Heart right ventricle (tissue), 16 donors: Measurements from ENCODE around the gene CROT. TPM values are rescaled to one million over a fixed set of nuclear protein-coding genes. Genes with fewer than 3 reads are reported as not detected.

Source experiments
- ATAC-seq, 8 donors: fragments of 200-7000 bp; cut with Tn5 transposase; one replicate each; pipeline ENCODE4 v1.9.1; 2020; ENCODE audit warnings: mild to moderate bottlenecking in 8 of 8, moderate library complexity in 8 of 8, moderate number of reproducible peaks in 1 of 8
- DNase-seq, 2 donors: peaks; one replicate each; pipeline ENCODE4 v3.0.0-alpha.2; 2020
- H3K27ac ChIP-seq, 10 donors: fragments of 200-600 bp; sonication (generic) in 2 of 10; one replicate each; pipeline versions ENCODE4 v1.5.0 to v1.8.0; 2020 to 2022; ENCODE audit warnings: mild to moderate bottlenecking in 3 of 10
- H3K27me3 ChIP-seq, 7 donors: fragments of 200-600 bp; one replicate each; pipeline ENCODE4 v1.8.0; 2021 to 2022; ENCODE audit warnings: mild to moderate bottlenecking in 2 of 7
- H3K36me3 ChIP-seq, 9 donors: fragments of 200-600 bp; sonication (generic) in 1 of 9; one replicate each; pipeline versions ENCODE4 v1.5.0 to v1.8.0; 2020 to 2022; ENCODE audit warnings: mild to moderate bottlenecking in 2 of 9
- H3K4me1 ChIP-seq, 9 donors: fragments of 200-600 bp; sonication (generic) in 1 of 9; one replicate each; pipeline versions ENCODE4 v1.5.0 to v1.8.0; 2020 to 2022; ENCODE audit warnings: mild to moderate bottlenecking in 4 of 9
- H3K4me3 ChIP-seq, 10 donors: fragments of 200-600 bp; sonication (generic) in 2 of 10; one replicate each; pipeline versions ENCODE4 v1.5.0 to v1.8.0; 2020 to 2022; ENCODE audit warnings: mild to moderate bottlenecking in 7 of 10, moderate library complexity in 2 of 10
- H3K9me3 ChIP-seq, 11 donors: fragments of 200-600 bp in 10 of 11; sonication (generic) in 2 of 11; one replicate each; pipeline versions ENCODE4 v1.5.0 to v1.8.0; 2013 to 2022; ENCODE audit warnings: mild to moderate bottlenecking in 2 of 11, control low read depth in 1 of 11, moderate library complexity in 1 of 11
- WGBS, 2 donors: extraction: QIAGEN DNeasy Blood & Tissue Kit; methylation state at CpG; one replicate each; pipeline ENCODE4 v1.1.7; 2013; ENCODE audit warnings: inconsistent platforms in 1 of 2; 5-methylcytosine and 5-hydroxymethylcytosine counted together
- intact Hi-C, 10 donors: fragments of 100-400 bp; cut with DNase I; formaldehyde crosslinking; loops; one replicate each; pipeline versions ENCODE4 v1.11.1 to v1.14.2; 2022
- polyA plus RNA-seq, 2 donors: library from polyadenylated mRNA; stranded (reverse); fragments of 200-250 nt; gene quantifications; one replicate each; pipeline ENCODE4 v1.2.3, GENCODE V29; 2013
- total RNA-seq, 10 donors: library from RNA; stranded (reverse); fragmentation: NEBNext Ultra II Directional in 3 of 10; extraction: Animal tissue kit (Norgen Biotek cat#: 25700) in 3 of 10; gene quantifications; one replicate each; pipeline versions ENCODE4 v1.2.1 to v1.2.4, GENCODE V29; 2021 to 2023
- TF ChIP-seq, protein P1 (sequence below), 9 donors: fragments of 200-600 bp; sonication (generic) in 2 of 9; IDR thresholded peaks; one replicate each; pipeline versions ENCODE4 v1.5.0 to v1.8.0; 2021 to 2022; ENCODE audit warnings: antibody characterized with exemption in 9 of 9, mild to moderate bottlenecking in 5 of 9, moderate library complexity in 1 of 9
- donor health status: Arrhythmogenic right ventricular cardiomyopathy.
- donor health status: ischemic (EF 13 %, LVEDD 7.1; RV severe dilation, severe dysfunction).
- donor health status: healthy with polysubstance abuse.
- donor health status: DM: no; HTN: yes; CAD: no.
- donor health status: DM: no; HTN: no; CAD: no.
- donor health status: ischemic (EF 25% LVEDD 6.9; RV normal size, moderate dysfunction).
- donor health status: ischemic (EF 25% LVEDD 5.7; RV mildly dilated, moderate dysfunction).
- donor health status: healthy.
- donor health status: DM: yes; HTN: yes; CAD: no.
- donor health status: Ischemic cardiomyopathy.
- donor health status: ischemic (EF 35%, LVEDD 5.7; RV mildly dilated, moderate dysfunction).
- donor health status: nonischemic (EF 11% LVEDD 7.7; RV severe dilation, severe dysfunction).
- donor health status: DM: yes; HTN: yes; CAD: no.
- donor health status: PGD.
- donor health status: ischemic (EF 29% LVEDD 5.4; RV normal size, mild dysfunction).
- donor health status: nonischemic (EF 23%, LVEDD 6.1; RV moderate dilation, normal function).

Gene CROT
- total and polyA plus RNA-seq, 12 donors: 4.3 to 10.6 (median 7.1) TPM

DNA sequence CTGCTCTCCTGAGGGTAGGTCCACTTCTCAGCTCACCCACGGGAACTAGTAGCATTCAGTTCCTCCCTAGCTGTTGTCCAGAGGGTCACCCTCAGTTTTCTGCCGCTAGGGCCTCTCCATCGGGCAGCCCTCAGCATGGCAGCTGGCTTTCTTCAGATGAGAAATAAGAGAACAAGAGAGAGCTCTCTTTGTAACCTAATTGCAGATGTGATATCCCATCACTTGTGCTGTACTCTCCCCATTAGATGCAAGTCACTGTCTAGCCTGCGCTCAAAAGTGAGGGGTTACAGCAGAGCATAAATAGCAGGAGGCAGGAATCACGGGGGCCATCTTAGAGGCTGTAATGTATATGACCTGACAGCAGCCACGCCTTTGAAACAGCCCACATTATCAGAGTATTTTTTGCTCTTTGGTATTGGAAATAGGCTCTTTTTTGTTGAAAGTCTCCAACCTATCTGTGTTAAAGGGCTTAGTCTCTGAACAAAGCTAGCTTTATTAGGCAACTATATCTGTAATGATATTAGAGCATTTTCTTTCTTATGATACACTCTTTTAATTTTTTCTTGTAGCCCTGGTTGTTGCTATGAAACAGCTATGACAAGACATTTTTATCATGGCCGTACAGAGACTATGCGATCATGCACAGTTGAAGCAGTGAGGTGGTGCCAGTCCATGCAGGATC, 45.7 kb downstream of the CROT start:
- no peaks in the 10 kb centered on the region for H3K9me3 ChIP-seq
- no peaks in the 10 kb centered on the region for H3K4me1 ChIP-seq
- H3K36me3 ChIP-seq: peaks cover 0 to 83% (median 20%) of the 10 kb centered on the region in 9 donors
- 87 to 91% methylated on average over 8 of the region's 8 CpGs for WGBS, 2 donors
- H3K27me3 ChIP-seq: no peaks in the 10 kb centered on the region
- DNase-seq (no peak), ATAC-seq (no peak)
- no peak overlapping the region for H3K4me3 ChIP-seq
- H3K27ac ChIP-seq: no peak overlapping the region
- intact Hi-C loops: no loop called here
- TF ChIP-seq, protein P1, sequence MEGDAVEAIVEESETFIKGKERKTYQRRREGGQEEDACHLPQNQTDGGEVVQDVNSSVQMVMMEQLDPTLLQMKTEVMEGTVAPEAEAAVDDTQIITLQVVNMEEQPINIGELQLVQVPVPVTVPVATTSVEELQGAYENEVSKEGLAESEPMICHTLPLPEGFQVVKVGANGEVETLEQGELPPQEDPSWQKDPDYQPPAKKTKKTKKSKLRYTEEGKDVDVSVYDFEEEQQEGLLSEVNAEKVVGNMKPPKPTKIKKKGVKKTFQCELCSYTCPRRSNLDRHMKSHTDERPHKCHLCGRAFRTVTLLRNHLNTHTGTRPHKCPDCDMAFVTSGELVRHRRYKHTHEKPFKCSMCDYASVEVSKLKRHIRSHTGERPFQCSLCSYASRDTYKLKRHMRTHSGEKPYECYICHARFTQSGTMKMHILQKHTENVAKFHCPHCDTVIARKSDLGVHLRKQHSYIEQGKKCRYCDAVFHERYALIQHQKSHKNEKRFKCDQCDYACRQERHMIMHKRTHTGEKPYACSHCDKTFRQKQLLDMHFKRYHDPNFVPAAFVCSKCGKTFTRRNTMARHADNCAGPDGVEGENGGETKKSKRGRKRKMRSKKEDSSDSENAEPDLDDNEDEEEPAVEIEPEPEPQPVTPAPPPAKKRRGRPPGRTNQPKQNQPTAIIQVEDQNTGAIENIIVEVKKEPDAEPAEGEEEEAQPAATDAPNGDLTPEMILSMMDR (IDR thresholded peaks at IDR 0.05): no peak

DNA sequence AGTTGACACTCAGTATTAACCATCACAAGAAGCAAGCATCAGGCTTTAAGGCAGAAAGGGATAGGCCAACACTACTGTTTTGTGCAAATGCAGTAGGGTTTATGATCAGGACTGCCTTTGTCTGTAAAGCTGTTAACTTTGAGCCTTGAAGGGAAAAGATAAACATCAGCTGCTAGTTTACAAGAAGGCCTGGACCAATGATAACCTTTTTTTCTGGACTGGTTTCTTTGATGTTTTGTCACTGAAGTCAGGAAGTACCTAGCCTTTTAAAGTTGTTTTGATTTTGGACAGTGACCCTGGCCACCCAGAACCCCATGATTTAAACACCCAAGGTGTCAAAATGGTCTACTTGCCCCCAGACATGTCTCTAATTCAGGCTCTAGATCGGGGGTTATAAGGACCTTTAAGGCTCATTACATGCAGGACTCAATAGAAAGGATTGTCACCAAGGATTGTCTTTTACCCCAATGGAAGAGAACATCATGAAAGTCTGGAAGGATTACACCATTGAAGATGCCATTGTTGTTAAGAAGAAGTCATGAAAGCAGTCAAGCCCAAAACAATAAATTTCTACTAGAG, 50.1 kb downstream of the CROT start:
- TF ChIP-seq, protein P1 (IDR thresholded peaks at IDR 0.05): no peak
- no peaks in the 10 kb centered on the region for H3K9me3 ChIP-seq
- no peak overlapping the region for H3K4me3 ChIP-seq
- ATAC-seq (no peak), DNase-seq (no peak)
- no peaks in the 10 kb centered on the region for H3K4me1 ChIP-seq
- H3K27me3 ChIP-seq: no peaks in the 10 kb centered on the region
- H3K27ac ChIP-seq: no peak overlapping the region
- intact Hi-C loops: no loop called here
- H3K36me3 ChIP-seq: peaks cover 0 to 81% (median 17%) of the 10 kb centered on the region in 9 donors
- WGBS, 2 donors: 97 to 99% methylated on average over 1 of the region's 1 CpG

DNA sequence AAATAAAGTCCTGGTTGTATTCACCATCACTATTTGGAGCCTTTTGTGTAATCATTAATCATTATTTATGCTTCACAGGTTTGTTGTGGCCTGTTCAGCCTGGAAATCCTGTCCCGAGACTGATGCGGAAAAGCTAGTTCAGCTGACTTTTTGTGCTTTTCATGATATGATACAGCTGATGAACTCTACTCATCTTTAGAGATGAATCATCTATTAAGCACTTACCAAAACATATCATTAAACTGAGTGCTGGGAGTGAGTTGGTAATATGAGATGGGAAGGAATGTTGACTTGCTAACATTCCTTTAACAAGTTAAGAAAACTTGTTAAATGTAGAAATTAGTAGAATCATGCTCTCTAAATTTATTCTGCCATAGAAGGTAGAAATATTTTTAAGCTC, 53.0 kb downstream of the CROT start:
- H3K27me3 ChIP-seq: no peaks in the 10 kb centered on the region
- peaks cover 0 to 68% (median 4%) of the 10 kb centered on the region in 9 donors for H3K36me3 ChIP-seq
- TF ChIP-seq, protein P1 (IDR thresholded peaks at IDR 0.05): no peak
- 95 to 98% methylated on average over 2 of the region's 2 CpGs for WGBS, 2 donors
- H3K9me3 ChIP-seq: no peaks in the 10 kb centered on the region
- DNase-seq (no peak), ATAC-seq (no peak)
- H3K27ac ChIP-seq: no peak overlapping the region
- H3K4me1 ChIP-seq: no peaks in the 10 kb centered on the region
- intact Hi-C loops: no loop called here
- H3K4me3 ChIP-seq: no peak overlapping the region

DNA sequence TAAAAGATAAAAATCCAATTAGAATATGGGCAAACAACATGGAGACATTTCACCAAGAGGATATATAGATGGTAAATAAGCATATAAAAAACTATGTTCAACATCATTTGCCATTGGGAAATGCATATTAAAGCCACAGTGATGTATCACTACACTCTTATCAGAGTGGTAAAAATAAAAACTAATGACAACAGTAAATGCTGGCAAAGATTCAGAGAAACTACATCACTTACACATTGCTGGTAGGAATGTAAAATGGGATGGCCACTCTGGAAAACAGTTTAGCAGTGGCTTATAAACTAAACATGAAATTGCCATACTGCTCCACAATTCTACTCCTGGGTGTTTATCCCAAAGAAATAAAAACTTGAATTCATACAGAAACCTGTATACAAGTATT, 59.2 kb downstream of the CROT start:
- Histone ChIP-seq H3K27me3 (no peaks in the 10 kb centered on the region), H3K27ac (no peak overlapping the region), H3K36me3 (peaks cover 0 to 45% (median 0%) of the 10 kb centered on the region in 9 donors), H3K4me1 (no peaks in the 10 kb centered on the region), H3K4me3 (no peak overlapping the region), H3K9me3 (no peaks in the 10 kb centered on the region)
- TF ChIP-seq, protein P1 (IDR thresholded peaks at IDR 0.05): no peak
- intact Hi-C loops: no loop called here
- no peak for DNase-seq
- ATAC-seq: peak in 1 of 8 donors; percentile 51
